IPS-20b (cell line): ENCODE measurements around the gene ABCA7.

ENCODE experiments used
- H3K27ac ChIP-seq: one replicate; pipeline ENCODE4 v1.5.1; 2013; ENCODE audit warnings: low read length
- H3K27me3 ChIP-seq: 2 replicates; pipeline ENCODE4 v1.6.1; 2013; ENCODE audit warnings: mild to moderate bottlenecking, low read length, inconsistent platforms; ENCODE audit not compliant: insufficient read depth
- H3K36me3 ChIP-seq: 2 replicates; pipeline ENCODE4 v1.6.1; 2013; ENCODE audit warnings: low read depth, mild to moderate bottlenecking, inconsistent platforms, low read length, moderate library complexity; ENCODE audit not compliant: insufficient read depth
- H3K4me1 ChIP-seq: 2 replicates; pipeline ENCODE4 v1.6.1; 2013; ENCODE audit warnings: mild to moderate bottlenecking, control low read depth, inconsistent platforms, low read length, moderate library complexity; ENCODE audit not compliant: insufficient read depth
- H3K4me3 ChIP-seq: 2 replicates; pipeline ENCODE4 v1.5.1; 2013; ENCODE audit warnings: mild to moderate bottlenecking, low read length, inconsistent platforms
- H3K9ac ChIP-seq: 2 replicates; pipeline ENCODE4 v1.6.1; 2013; ENCODE audit warnings: low read depth, mild to moderate bottlenecking, inconsistent platforms, low read length, moderate library complexity
- H3K9me3 ChIP-seq: 2 replicates; pipeline ENCODE4 v1.6.1; 2013; ENCODE audit warnings: mild to moderate bottlenecking, low read depth, low read length, inconsistent platforms; ENCODE audit not compliant: insufficient read depth

Gene ABCA7

GRCh38 chr19:1076046-1076386 lies 36.1 kb downstream of the ABCA7 start:
- Histone ChIP-seq H3K9ac (no peak overlapping the region), H3K36me3 (peaks cover 8% of the 10 kb centered on the region), H3K9me3 (no peaks in the 10 kb centered on the region), H3K27ac (no peak overlapping the region), H3K4me1 (no peaks in the 10 kb centered on the region), H3K27me3 (peaks cover 13% of the 10 kb centered on the region; the same call in 1 of the 2 replicates), H3K4me3 (no peak overlapping the region)

- no peak overlapping the region for H3K9ac ChIP-seq
- H3K27ac ChIP-seq: no peak overlapping the region
These were observed 37.0 kb downstream of the ABCA7 start for GRCh38 chr19:1076951-1077350.

GRCh38 chr19:1079566-1080111 lies 39.7 kb downstream of the ABCA7 start:
- H3K36me3 ChIP-seq: peaks cover 26% of the 10 kb centered on the region
- no peak overlapping the region for H3K9ac ChIP-seq
- H3K4me1 ChIP-seq: no peaks in the 10 kb centered on the region
- no peak overlapping the region for H3K27ac ChIP-seq
- H3K9me3 ChIP-seq: no peaks in the 10 kb centered on the region
- no peak overlapping the region for H3K4me3 ChIP-seq
- no peaks in the 10 kb centered on the region for H3K27me3 ChIP-seq

More at GRCh38 chr19:1076951-1077350, 37.0 kb downstream of the ABCA7 start:
- Histone ChIP-seq H3K36me3 (peaks cover 8% of the 10 kb centered on the region), H3K4me3 (no peak overlapping the region), H3K4me1 (no peaks in the 10 kb centered on the region), H3K9me3 (no peaks in the 10 kb centered on the region), H3K27me3 (peaks cover 6% of the 10 kb centered on the region; the same call in 1 of the 2 replicates)

- H3K4me1 ChIP-seq: no peaks in the 10 kb centered on the region
- H3K9ac ChIP-seq: no peak overlapping the region
- no peak overlapping the region for H3K4me3 ChIP-seq
- no peak overlapping the region for H3K27ac ChIP-seq
- H3K36me3 ChIP-seq: peaks cover 33% of the 10 kb centered on the region
- no peaks in the 10 kb centered on the region for H3K9me3 ChIP-seq
- H3K27me3 ChIP-seq: no peaks in the 10 kb centered on the region
These were observed 40.7 kb downstream of the ABCA7 start for GRCh38 chr19:1080360-1081161.

GRCh38 chr19:1081301-1082164 lies 41.6 kb downstream of the ABCA7 start:
- Histone ChIP-seq H3K36me3 (peaks cover 37% of the 10 kb centered on the region), H3K9ac (no peak overlapping the region), H3K27me3 (no peaks in the 10 kb centered on the region), H3K9me3 (no peaks in the 10 kb centered on the region), H3K4me1 (no peaks in the 10 kb centered on the region), H3K27ac (no peak overlapping the region), H3K4me3 (peak overlapping the region; percentile 35)

GRCh38 chr19:1082165-1082927 lies 42.4 kb downstream of the ABCA7 start:
- Histone ChIP-seq H3K9ac (no peak overlapping the region), H3K27ac (no peak overlapping the region), H3K27me3 (no peaks in the 10 kb centered on the region), H3K36me3 (peaks cover 37% of the 10 kb centered on the region), H3K4me3 (peak overlapping the region; percentile 64), H3K4me1 (no peaks in the 10 kb centered on the region), H3K9me3 (no peaks in the 10 kb centered on the region)

- H3K36me3 ChIP-seq: peaks cover 46% of the 10 kb centered on the region
- H3K4me3 ChIP-seq: no peak overlapping the region; the same call in 1 of the 2 replicates
- no peak overlapping the region for H3K9ac ChIP-seq
- no peaks in the 10 kb centered on the region for H3K4me1 ChIP-seq
- H3K9me3 ChIP-seq: no peaks in the 10 kb centered on the region
- no peak overlapping the region for H3K27ac ChIP-seq
- H3K27me3 ChIP-seq: no peaks in the 10 kb centered on the region
These were observed 43.3 kb downstream of the ABCA7 start for GRCh38 chr19:1082928-1083816.

GRCh38 chr19:1084024-1084868 lies 44.3 kb downstream of the ABCA7 start:
- H3K4me3 ChIP-seq: no peak overlapping the region
- no peak overlapping the region for H3K27ac ChIP-seq
- H3K4me1 ChIP-seq: no peaks in the 10 kb centered on the region
- peaks cover 55% of the 10 kb centered on the region for H3K36me3 ChIP-seq
- H3K9me3 ChIP-seq: no peaks in the 10 kb centered on the region
- H3K27me3 ChIP-seq: no peaks in the 10 kb centered on the region
- H3K9ac ChIP-seq: no peak overlapping the region

- H3K4me3 ChIP-seq: no peak overlapping the region
- no peaks in the 10 kb centered on the region for H3K27me3 ChIP-seq
- no peak overlapping the region for H3K27ac ChIP-seq
- no peaks in the 10 kb centered on the region for H3K9me3 ChIP-seq
- H3K36me3 ChIP-seq: peaks cover 55% of the 10 kb centered on the region
- H3K9ac ChIP-seq: no peak overlapping the region
- no peaks in the 10 kb centered on the region for H3K4me1 ChIP-seq
These were observed 45.2 kb downstream of the ABCA7 start for GRCh38 chr19:1085053-1085658.
